Loucy (cell line): ENCODE measurements around the gene KCNQ4.

Experiments
- H2AFZ ChIP-seq: fragments of 200-600 bp; sonication (generic); 2 replicates; pipeline ENCODE4 v1.6.0; 2016; ENCODE audit warnings: antibody characterized with exemption, mild to moderate bottlenecking, low read length, moderate library complexity
- H3F3A ChIP-seq: fragments of 200-600 bp; 2 replicates; pipeline ENCODE4 v1.6.0; 2016; ENCODE audit warnings: antibody characterized with exemption, low read depth, mild to moderate bottlenecking
- H3K27me3 ChIP-seq: fragments of 200-600 bp; sonication (generic); 2 replicates; pipeline ENCODE4 v1.6.1; 2014; ENCODE audit warnings: low read length, mild to moderate bottlenecking; ENCODE audit not compliant: insufficient read depth, poor library complexity, severe bottlenecking
- H3K36me3 ChIP-seq: fragments of 200-600 bp; sonication (generic); 2 replicates; pipeline ENCODE4 v1.6.1; 2016; ENCODE audit warnings: low read length; ENCODE audit not compliant: insufficient read depth
- H3K4me1 ChIP-seq: fragments of 200-600 bp; sonication (generic); 2 replicates; pipeline ENCODE4 v1.5.1; 2014; ENCODE audit warnings: low read length, mild to moderate bottlenecking; ENCODE audit not compliant: insufficient read depth, poor library complexity, severe bottlenecking
- H3K4me2 ChIP-seq: fragments of 200-600 bp; sonication (generic); 2 replicates; pipeline ENCODE4 v1.6.0; 2014; ENCODE audit warnings: antibody characterized with exemption, low read length, low read depth, mild to moderate bottlenecking; ENCODE audit not compliant: poor library complexity, severe bottlenecking
- H3K4me3 ChIP-seq: fragments of 200-600 bp; sonication (generic); 2 replicates; pipeline ENCODE4 v1.5.1; 2014; ENCODE audit warnings: low read length, mild to moderate bottlenecking, mixed read lengths; ENCODE audit not compliant: poor library complexity, severe bottlenecking
- H3K79me2 ChIP-seq: fragments of 200-600 bp; sonication (generic); 2 replicates; pipeline ENCODE4 v1.6.1; 2014; ENCODE audit warnings: low read length; ENCODE audit not compliant: insufficient read depth
- H3K9ac ChIP-seq: fragments of 200-600 bp; sonication (generic); 2 replicates; pipeline ENCODE4 v1.6.0; 2014; ENCODE audit warnings: mild to moderate bottlenecking, low read depth, low read length, moderate library complexity; ENCODE audit not compliant: poor library complexity, severe bottlenecking
- H3K9me2 ChIP-seq: fragments of 200-600 bp; sonication (generic); replicated peaks from 2 replicates; pipeline ENCODE4 v1.6.1; 2016; ENCODE audit warnings: low read depth, low read length, mixed read lengths
- H3K9me3 ChIP-seq: fragments of 200-600 bp; sonication (generic); 2 replicates; pipeline ENCODE4 v1.6.1; 2014; ENCODE audit warnings: mild to moderate bottlenecking, antibody characterized with exemption, low read length, low read depth; ENCODE audit not compliant: insufficient read depth
- H4K20me1 ChIP-seq: fragments of 200-600 bp; sonication (generic); 2 replicates; pipeline ENCODE4 v1.6.0; 2014; ENCODE audit warnings: antibody characterized with exemption, low read length, mild to moderate bottlenecking; ENCODE audit not compliant: insufficient read depth, poor library complexity, severe bottlenecking
- CTCF ChIP-seq: fragments of 200-600 bp; sonication (generic); conservative IDR thresholded peaks from 2 replicates; pipeline ENCODE4 v1.5.1; 2014; ENCODE audit warnings: mild to moderate bottlenecking, antibody characterized with exemption, low read length
- EZH2phosphoT487 ChIP-seq: fragments of 200-600 bp; IDR thresholded peaks from 2 replicates; pipeline ENCODE4 v1.6.1; 2018; ENCODE audit warnings: antibody characterized with exemption, mild to moderate bottlenecking, moderate library complexity, borderline replicate concordance

KCNQ4 gene

GRCh38 chr1:40872276-40872675, 88.7 kb downstream of the KCNQ4 start:
- H3K36me3 ChIP-seq: no peaks in the 10 kb centered on the region
- no peak overlapping the region for H3K4me3 ChIP-seq
- no peaks in the 10 kb centered on the region for H4K20me1 ChIP-seq
- no peak overlapping the region for H2AFZ ChIP-seq
- no peaks in the 10 kb centered on the region for H3K9me3 ChIP-seq
- no peaks in the 10 kb centered on the region for H3K27me3 ChIP-seq
- H3F3A ChIP-seq: 0 out of 2 replicates have a peak, but pooled peaks cover 3% of the 10 kb centered on the region
- TF ChIP-seq CTCF (no peak), EZH2phosphoT487 (no peak)
- H3K9me2 ChIP-seq: no peaks in the 10 kb centered on the region
- no peak overlapping the region for H3K9ac ChIP-seq
- no peak overlapping the region for H3K4me2 ChIP-seq
- H3K4me1 ChIP-seq: peaks cover 35% of the 10 kb centered on the region
- H3K79me2 ChIP-seq: no peaks in the 10 kb centered on the region

GRCh38 chr1:40873863-40874472, 90.4 kb downstream of the KCNQ4 start:
- Histone ChIP-seq H2AFZ (no peak overlapping the region), H3K9ac (no peak overlapping the region), H3F3A (peaks cover 7% of the 10 kb centered on the region; the same call in 1 of the 2 replicates), H3K4me2 (no peak overlapping the region), H3K27me3 (no peaks in the 10 kb centered on the region), H3K9me2 (no peaks in the 10 kb centered on the region), H3K4me1 (peaks cover 49% of the 10 kb centered on the region), H3K9me3 (no peaks in the 10 kb centered on the region), H3K4me3 (no peak overlapping the region), H3K36me3 (no peaks in the 10 kb centered on the region), H3K79me2 (no peaks in the 10 kb centered on the region), H4K20me1 (no peaks in the 10 kb centered on the region)
- TF ChIP-seq CTCF (no peak), EZH2phosphoT487 (no peak)

GRCh38 chr1:40876436-40876761, 92.8 kb downstream of the KCNQ4 start:
- Histone ChIP-seq H2AFZ (no peak overlapping the region), H3K27me3 (no peaks in the 10 kb centered on the region), H3K4me2 (peak overlapping the region; percentile 70), H3K9me3 (no peaks in the 10 kb centered on the region), H3K4me1 (peaks cover 52% of the 10 kb centered on the region), H3F3A (peaks cover 7% of the 10 kb centered on the region; the same call in 1 of the 2 replicates), H3K36me3 (no peaks in the 10 kb centered on the region), H3K9me2 (no peaks in the 10 kb centered on the region), H3K4me3 (no peak overlapping the region), H3K79me2 (no peaks in the 10 kb centered on the region), H4K20me1 (no peaks in the 10 kb centered on the region), H3K9ac (peak overlapping the region; percentile 60)
- no peak for TF ChIP-seq EZH2phosphoT487
- TF ChIP-seq CTCF: no peak
